ENCODE data around the gene ZCWPW2.
A peak's percentile ranks its signal among the peaks of the same experiment; 100 is the strongest.

Gene ZCWPW2

GRCh38 chr3:28337230-28337629, 11.3 kb upstream of the ZCWPW2 start:
- TF ChIP-seq CTCF (conservative IDR thresholded peaks at IDR 0.05) = no peak
- H3K27ac ChIP-seq = no peak overlapping the region

GRCh38 chr3:28343144-28343543, 5.4 kb upstream of the ZCWPW2 start:
- no peak overlapping the region for H3K27ac ChIP-seq
- no peak for TF ChIP-seq CTCF (conservative IDR thresholded peaks at IDR 0.05)

- H3K27ac ChIP-seq = no peak overlapping the region
- no peak for TF ChIP-seq CTCF (conservative IDR thresholded peaks at IDR 0.05)
Observed at GRCh38 chr3:28345690-28346089, 2.8 kb upstream of the ZCWPW2 start.

GRCh38 chr3:28347374-28348264, 902 bp upstream of the ZCWPW2 start:
- peak overlapping the region; percentile 97 for H3K27ac ChIP-seq
- TF ChIP-seq CTCF (conservative IDR thresholded peaks at IDR 0.05) = no peak

GRCh38 chr3:28348265-28348628, 274 bp upstream of the ZCWPW2 start:
- H3K27ac ChIP-seq = peak overlapping the region; percentile 97
- no peak for TF ChIP-seq CTCF (conservative IDR thresholded peaks at IDR 0.05)

GRCh38 chr3:28349469-28350000, 1.0 kb downstream of the ZCWPW2 start:
- TF ChIP-seq CTCF (conservative IDR thresholded peaks at IDR 0.05) = 0 out of 2 replicates have a peak, but pooled peaks have one; percentile 8
- H3K27ac ChIP-seq = peak overlapping the region; percentile 97

GRCh38 chr3:28376424-28376823, 27.9 kb downstream of the ZCWPW2 start:
- H3K27ac ChIP-seq = no peak overlapping the region
- no peak for TF ChIP-seq CTCF (conservative IDR thresholded peaks at IDR 0.05)
